GM19372 (cell line): ENCODE results near the gene KCNQ1.

ENCODE experiments used
- ATAC-seq: cut with Tn5 transposase; IDR thresholded peaks from one replicate; pipeline ENCODE4 v1.9.1; 2021; ENCODE audit warnings: mild to moderate bottlenecking, low read depth, moderate library complexity; ENCODE audit not compliant: unreplicated experiment

The KCNQ1 gene

GRCh38 chr11:2423157-2424025 is 21.4 kb upstream of the KCNQ1 start:
- no peak for ATAC-seq

GRCh38 chr11:2424811-2425495 is 19.9 kb upstream of the KCNQ1 start:
- ATAC-seq = no peak

- no peak for ATAC-seq
These were observed 19.3 kb upstream of the KCNQ1 start for GRCh38 chr11:2425506-2425905.

- no peak for ATAC-seq
These were observed 18.6 kb upstream of the KCNQ1 start for GRCh38 chr11:2426221-2426620.

- no peak for ATAC-seq
These were observed 17.8 kb upstream of the KCNQ1 start for GRCh38 chr11:2426826-2427521.

- ATAC-seq = no peak
These were observed 17.0 kb upstream of the KCNQ1 start for GRCh38 chr11:2427721-2428321.

- ATAC-seq = no peak
These were observed 16.4 kb upstream of the KCNQ1 start for GRCh38 chr11:2428322-2428795.

- no peak for ATAC-seq
These were observed 13.4 kb upstream of the KCNQ1 start for GRCh38 chr11:2431395-2431794.

GRCh38 chr11:2432171-2432621 is 12.6 kb upstream of the KCNQ1 start:
- no peak for ATAC-seq

- ATAC-seq = no peak
These were observed 12.2 kb upstream of the KCNQ1 start for GRCh38 chr11:2432628-2433071.

GRCh38 chr11:2433106-2433925 is 11.5 kb upstream of the KCNQ1 start:
- no peak for ATAC-seq

- no peak for ATAC-seq
These were observed 10.8 kb upstream of the KCNQ1 start for GRCh38 chr11:2434008-2434407.

GRCh38 chr11:2434506-2435255 is 10.1 kb upstream of the KCNQ1 start:
- no peak for ATAC-seq

GRCh38 chr11:2435288-2436012 is 9.4 kb upstream of the KCNQ1 start:
- ATAC-seq = no peak

GRCh38 chr11:2436013-2436520 is 8.7 kb upstream of the KCNQ1 start:
- no peak for ATAC-seq

- no peak for ATAC-seq
These were observed 8.2 kb upstream of the KCNQ1 start for GRCh38 chr11:2436521-2437031.

- ATAC-seq = no peak
These were observed 7.3 kb upstream of the KCNQ1 start for GRCh38 chr11:2437516-2437915.

- no peak for ATAC-seq
These were observed 5.0 kb upstream of the KCNQ1 start for GRCh38 chr11:2439820-2440219.
